Activated CD8-positive, alpha-beta memory T cell treated with anti-CD3 and anti-CD28 coated beads, Interleukin-2, amount 50 U/mL, for 1 hour (primary cell): Measurements from ENCODE around the gene MPHOSPH6.
A peak's percentile ranks its signal among the peaks of the same experiment; 100 is the strongest.
"Not testable (repeated sequence)": the region's sequence is repeated elsewhere in the genome, so short reads cannot be mapped to it uniquely, and the experiment has no call there.

Experiments
- DNase-seq: peaks from one replicate; pipeline ENCODE4 v3.0.0-alpha.2; 2020; ENCODE audit errors: extremely low read depth

The MPHOSPH6 gene

DNA sequence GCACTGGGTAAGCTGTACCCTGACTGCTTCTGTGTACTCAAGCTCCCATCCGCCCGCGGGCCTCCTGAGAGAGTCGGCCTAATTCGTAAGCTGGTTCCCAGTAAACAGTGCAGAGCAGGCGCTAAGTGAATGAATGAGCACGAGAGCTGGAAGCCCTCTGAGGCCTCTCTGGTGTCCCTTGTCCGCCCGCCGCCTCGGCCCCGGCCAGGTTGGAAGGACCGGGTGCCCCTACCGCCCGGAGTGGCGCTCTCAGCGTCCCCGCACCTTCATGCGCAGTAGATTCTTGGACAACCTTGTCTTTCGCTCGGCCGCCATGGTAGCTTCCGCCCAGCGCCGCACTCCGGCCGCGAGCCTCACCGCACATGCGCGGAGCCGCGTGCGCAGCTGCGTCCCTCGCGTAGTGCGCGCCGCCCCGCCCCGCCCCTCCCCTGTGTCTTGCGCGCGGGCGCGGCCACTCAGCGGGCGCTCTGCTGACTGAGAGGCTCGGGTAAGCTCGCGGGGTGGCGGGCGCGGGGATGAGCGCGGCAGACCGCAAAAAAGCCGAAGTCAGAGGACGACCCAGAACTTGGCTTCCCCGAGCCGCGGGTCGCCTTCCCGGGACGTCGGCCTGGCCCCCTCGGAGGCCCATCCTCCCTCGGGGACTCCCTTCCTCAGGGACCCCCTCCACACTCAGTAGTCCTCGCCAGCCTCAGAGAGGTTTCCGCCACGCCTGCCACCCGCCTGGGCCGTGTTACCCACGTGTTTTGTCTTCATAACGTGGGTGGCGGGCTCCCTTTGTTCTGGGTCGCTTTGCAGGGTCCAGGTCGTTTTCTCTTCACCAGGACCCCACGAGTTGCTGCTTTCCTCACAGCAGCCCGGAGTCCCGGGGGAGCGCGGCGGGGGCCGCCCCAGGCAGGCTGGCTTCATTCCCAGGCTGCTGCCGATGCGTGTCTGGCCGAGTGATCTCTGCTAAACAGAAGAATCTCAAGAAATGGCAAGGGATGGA, at the start of gene MPHOSPH6:
MPHOSPH6 (minus strand) TSS at position 364 of the 985 bp plus-strand sequence; CDS start at position 315, 49 bp downstream.
- peak; percentile 59 for DNase-seq

DNA sequence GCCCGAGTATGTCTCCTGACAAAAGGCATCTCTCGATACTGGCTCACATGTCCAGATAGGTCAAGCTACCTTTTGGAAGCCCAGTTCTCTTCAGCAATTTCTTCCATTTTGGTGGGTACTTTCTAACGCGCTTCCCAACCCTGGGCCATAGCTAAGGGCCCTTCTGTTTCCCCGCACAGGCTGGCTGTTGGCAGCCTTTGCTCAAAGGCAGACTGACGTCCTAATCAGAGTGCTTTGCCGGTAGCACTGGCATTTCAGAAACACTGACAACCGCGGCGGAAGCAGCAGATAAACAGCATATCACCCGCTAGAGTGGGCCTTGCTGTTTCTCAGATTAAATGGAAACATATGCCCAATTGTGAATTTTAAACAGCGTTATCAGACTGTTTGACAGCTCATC, 49.3 kb upstream of the MPHOSPH6 start:
- no peak for DNase-seq

DNA sequence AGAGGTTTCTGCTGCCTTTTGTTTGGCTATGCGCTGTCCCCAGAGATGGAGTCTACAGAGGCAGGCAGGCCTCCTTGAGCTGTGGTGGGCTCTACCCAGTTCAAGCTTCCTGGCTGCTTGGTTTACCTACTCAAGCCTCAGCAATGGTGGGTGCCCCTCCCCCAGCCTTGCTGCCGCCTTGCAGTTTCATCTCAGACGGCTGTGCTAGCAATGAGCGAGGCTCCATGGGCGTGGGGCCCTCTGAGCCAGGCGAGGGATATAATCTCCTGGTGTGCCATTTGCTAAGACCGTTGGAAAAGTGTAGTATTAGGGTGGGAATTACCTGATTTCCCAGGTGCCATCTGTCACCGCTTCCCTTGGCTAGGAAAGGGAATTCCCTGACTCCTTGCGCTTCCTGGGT, 39.3 kb upstream of the MPHOSPH6 start:
- not testable (repeated sequence) for DNase-seq

DNA sequence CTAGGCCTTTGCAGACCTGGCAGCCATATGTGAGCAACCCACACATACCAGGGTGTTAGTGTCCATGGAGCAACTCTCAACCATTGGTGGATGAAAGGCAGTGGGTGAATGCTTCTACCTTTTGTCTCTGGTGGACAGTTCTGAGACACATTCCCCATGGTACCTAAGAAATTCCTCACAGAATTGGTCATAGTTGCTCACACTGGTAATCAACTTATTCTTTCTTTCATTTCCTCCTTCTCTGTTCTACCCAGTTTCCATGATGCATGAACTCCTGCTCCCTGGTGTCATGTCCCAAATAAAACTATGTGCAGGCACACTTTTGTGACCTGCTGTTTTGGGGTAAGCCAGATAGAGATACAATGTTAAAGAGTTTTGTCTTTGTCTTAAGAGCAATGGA, 33.2 kb upstream of the MPHOSPH6 start:
- DNase-seq: no peak

DNA sequence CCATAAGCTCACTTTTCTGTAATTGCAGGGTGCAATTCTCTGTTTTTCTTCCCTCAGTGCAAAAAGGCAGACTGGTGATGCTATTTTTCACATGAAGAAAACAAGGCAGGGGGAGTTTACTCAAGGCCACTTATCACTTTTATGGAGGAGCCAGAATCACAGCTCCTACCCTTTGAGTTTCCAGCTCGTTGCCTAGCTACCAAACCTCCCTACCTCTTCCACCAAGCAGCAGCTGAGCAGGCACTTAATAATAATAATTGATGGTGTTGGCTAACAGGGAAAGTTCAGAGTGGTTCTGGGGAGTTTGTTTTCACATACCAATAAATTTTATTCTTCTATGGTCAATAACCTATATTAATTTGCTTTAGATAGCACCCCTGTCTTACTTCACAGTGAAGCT, 31.9 kb upstream of the MPHOSPH6 start:
- no peak for DNase-seq

DNA sequence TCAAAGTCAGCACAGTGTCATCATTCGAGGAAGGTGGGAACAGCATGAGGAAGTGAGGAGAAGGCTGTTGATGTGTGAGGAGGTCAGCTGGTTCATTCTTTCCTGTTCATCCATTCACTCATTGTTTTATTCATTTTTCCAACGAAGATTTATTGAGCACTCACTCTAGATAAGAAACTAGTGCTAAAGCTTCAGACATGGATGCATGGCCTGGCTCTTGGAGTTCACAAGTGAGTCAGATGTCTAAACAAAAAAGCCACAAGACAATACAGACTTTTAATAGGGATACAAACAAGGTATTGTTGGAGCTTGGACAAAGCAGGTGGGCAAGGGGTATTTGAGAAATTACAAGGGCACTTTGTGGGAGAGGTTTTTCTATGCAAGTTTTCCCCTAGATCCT, 31.3 kb upstream of the MPHOSPH6 start:
- DNase-seq: no peak

DNA sequence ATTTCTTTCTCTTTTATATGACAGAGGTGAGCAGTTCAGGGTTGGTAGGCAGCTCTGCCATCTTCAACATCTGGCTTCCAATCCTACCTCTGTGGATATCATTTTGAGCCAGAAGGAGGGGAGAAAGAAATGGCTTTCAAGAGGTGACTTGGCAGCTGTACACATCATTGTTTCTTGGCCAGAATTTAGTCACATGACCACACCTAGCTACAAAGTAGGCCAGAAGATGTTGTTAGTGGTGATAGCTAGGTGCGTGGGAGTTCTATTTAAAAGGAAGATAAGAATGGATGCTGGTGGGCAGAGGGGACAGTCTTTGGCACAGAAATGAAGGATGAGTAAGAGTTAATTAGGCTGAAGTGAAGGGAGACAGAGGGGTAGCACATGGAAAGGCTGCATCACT, 29.2 kb upstream of the MPHOSPH6 start:
- no peak for DNase-seq

GRCh38 chr16:82197540-82198240, 27.7 kb upstream of the MPHOSPH6 start:
- DNase-seq: no peak

GRCh38 chr16:82195917-82196494, 26.0 kb upstream of the MPHOSPH6 start:
- no peak for DNase-seq

- no peak for DNase-seq
Observed at GRCh38 chr16:82194086-82194485, 24.1 kb upstream of the MPHOSPH6 start.

DNA sequence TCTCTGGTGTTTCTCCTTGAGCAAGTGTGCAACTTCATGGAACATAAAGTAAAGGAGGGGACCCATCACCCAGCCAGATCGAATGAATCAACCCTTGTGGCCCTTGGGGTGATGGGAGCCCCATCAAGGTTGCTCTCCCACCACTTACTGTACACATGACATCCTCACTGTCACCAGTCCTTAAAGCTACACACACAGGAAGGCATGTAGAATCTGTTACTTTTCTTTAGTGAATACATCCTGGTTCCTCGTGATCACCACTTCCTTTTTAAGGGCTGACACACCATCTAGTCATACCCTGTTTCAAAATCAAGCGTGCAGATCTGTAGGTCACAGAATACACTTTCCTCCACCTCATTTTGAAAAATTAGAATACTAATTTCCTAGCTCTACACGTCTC, 22.6 kb upstream of the MPHOSPH6 start:
- no peak for DNase-seq

GRCh38 chr16:82190386-82190785, 20.4 kb upstream of the MPHOSPH6 start:
- DNase-seq: no peak

DNA sequence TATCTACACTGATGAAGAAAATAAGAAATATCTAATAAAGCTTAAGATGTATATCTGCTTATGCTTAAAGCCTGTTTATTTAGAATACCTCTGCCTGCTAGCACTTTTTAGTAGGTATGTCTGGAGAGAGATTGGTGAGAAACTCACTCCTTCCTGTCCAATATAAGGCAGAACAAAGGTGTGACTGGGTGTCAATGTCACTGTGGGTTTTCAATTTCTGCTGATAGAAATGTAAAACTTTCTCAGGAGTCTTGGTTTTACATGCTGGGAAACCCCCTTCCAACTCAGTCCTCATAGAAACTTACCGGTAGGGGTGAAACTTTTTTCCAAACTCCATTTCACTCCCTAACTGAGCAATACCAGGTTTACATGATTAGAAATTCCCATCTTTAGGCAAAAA, 17.8 kb upstream of the MPHOSPH6 start:
- no peak for DNase-seq

- DNase-seq: no peak
Observed at GRCh38 chr16:82185012-82185411, 15.0 kb upstream of the MPHOSPH6 start.

- DNase-seq: no peak
Observed at GRCh38 chr16:82184213-82184612, 14.2 kb upstream of the MPHOSPH6 start.

GRCh38 chr16:82183004-82183397, 13.0 kb upstream of the MPHOSPH6 start:
- DNase-seq: no peak

GRCh38 chr16:82182266-82183003, 12.4 kb upstream of the MPHOSPH6 start:
- no peak for DNase-seq

GRCh38 chr16:82181461-82182185, 11.6 kb upstream of the MPHOSPH6 start:
- no peak for DNase-seq

DNA sequence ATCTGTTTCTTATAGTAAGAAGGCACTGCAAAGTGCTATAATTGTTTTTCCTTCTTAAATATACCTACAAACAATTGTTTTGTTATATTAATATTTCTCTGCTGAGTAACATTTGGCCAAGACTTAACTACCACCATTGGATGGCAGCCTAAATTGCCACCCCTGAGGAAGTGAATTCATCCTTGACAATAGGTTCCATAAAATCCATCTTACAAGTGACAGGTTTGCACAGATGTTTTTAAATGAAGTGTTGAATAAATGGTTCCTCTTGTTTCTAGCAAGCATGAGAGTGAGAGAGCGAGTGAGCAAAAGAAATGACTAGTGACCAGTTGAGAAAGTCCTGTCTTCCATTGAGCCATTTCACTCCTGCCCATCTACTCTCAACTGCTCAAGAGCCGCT, 8.3 kb upstream of the MPHOSPH6 start:
- DNase-seq: no peak

DNA sequence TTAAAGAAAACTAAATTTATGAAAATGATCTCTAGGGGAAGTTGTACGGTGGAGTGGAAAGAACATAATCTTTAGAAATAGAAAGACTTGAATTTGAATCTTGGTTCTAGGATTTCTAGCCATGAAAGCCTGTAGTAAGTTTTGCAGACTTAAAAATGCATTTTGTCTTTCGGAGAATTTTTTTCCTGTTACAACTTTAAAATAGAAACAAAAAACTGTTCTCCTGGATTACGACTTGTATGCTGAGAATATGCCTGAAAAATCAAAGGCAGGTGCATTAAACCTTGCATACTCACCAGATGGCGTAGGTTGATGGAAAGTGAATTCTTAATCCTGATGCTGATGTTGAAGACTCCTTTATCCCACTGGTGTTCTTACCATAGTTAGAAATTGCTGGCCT, 7.5 kb upstream of the MPHOSPH6 start:
- no peak for DNase-seq

DNA sequence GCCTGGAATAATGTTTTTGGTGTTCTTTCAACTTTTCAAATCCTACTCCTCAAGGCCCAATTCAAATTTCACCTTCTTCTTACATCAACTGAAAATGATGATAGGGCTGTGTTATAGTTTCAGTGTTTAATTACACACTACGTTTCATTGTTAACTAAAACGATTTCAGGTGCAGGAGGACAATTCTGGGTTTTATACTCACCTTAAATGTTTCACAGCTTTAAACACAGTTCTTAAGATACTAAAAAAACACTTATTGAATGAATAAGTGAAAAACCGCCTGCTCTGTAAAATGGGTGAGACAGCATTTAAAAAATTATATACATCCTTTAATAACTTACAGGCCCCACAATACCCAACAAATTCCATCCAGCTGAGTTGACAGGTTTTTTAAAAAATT, 6.2 kb upstream of the MPHOSPH6 start:
- no peak for DNase-seq
